PC-9 (cell line): Measurements from ENCODE around the gene BET1L.

Source experiments
- CTCF ChIP-seq: fragments of 200-600 bp; sonication (generic); conservative IDR thresholded peaks from 2 replicates; pipeline ENCODE4 v1.6.1; 2017; ENCODE audit warnings: mixed run types, antibody characterized with exemption, mild to moderate bottlenecking, moderate library complexity
- EZH2 ChIP-seq: fragments of 200-600 bp; sonication (generic); IDR thresholded peaks from 2 replicates; pipeline ENCODE4 v1.8.0; 2017; ENCODE audit warnings: antibody characterized with exemption, low read depth

DNA sequence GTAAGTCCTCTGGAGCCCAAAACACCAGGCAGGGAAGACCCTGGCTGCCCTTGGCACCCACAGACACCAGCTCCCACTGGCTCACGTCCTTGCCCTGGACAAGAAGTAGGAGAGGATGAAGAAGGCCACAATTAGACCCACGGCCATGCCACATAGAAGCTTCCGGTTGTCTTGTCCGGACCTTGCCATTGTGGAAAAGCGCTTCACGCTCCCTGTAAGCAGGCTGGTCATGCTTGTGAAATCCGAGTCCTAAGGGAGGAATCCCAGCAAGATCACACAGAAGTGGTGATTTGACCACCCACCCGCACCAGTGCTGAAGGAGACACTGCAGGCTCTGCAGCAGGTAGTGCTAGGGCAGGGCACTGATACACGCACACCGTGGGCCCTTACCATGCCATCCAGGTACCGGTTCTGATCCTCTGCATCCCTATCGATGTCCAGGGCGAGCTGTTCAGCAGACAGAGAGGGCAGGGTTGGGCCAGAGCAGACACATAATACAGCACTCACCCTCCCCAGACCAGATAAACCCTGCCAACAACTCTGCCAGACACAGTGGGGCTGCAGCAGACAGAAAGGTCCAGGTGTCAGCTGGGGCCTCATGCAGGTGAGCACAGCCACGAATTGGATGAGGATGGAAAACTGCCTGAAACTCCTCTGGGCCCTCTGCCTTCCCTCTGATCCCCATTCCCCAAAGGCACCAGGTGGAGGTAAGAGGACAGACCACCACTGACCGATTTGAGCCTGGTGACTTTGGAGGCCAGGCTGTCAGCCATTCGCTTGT is 1.8 kb downstream of the BET1L start:
- no peak for TF ChIP-seq CTCF
- TF ChIP-seq EZH2 = no peak
